Measurements from ENCODE around the gene RNF208. TPM values are rescaled to one million over a fixed set of nuclear protein-coding genes. Genes with fewer than 3 reads are reported as not detected.

RNF208 gene
- total and polyA plus RNA-seq, 9 of the 15 experiments (the other 6 are each of a cell fraction or from before 2014, with no cell fraction given): 0.15 to 6.9 (median 0.50) TPM; not detected in 2

GRCh38 chr9:137227054-137227852, 5.2 kb upstream of the RNF208 start, which contains the start of gene RNF224 (continued):
- TF ChIP-seq, protein P1, sequence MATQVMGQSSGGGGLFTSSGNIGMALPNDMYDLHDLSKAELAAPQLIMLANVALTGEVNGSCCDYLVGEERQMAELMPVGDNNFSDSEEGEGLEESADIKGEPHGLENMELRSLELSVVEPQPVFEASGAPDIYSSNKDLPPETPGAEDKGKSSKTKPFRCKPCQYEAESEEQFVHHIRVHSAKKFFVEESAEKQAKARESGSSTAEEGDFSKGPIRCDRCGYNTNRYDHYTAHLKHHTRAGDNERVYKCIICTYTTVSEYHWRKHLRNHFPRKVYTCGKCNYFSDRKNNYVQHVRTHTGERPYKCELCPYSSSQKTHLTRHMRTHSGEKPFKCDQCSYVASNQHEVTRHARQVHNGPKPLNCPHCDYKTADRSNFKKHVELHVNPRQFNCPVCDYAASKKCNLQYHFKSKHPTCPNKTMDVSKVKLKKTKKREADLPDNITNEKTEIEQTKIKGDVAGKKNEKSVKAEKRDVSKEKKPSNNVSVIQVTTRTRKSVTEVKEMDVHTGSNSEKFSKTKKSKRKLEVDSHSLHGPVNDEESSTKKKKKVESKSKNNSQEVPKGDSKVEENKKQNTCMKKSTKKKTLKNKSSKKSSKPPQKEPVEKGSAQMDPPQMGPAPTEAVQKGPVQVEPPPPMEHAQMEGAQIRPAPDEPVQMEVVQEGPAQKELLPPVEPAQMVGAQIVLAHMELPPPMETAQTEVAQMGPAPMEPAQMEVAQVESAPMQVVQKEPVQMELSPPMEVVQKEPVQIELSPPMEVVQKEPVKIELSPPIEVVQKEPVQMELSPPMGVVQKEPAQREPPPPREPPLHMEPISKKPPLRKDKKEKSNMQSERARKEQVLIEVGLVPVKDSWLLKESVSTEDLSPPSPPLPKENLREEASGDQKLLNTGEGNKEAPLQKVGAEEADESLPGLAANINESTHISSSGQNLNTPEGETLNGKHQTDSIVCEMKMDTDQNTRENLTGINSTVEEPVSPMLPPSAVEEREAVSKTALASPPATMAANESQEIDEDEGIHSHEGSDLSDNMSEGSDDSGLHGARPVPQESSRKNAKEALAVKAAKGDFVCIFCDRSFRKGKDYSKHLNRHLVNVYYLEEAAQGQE (IDR thresholded peaks at IDR 0.05; ENCODE audit: borderline replicate concordance): peak; percentile 95
- TF ChIP-seq, protein P1 (CRISPR knock-in tag; IDR thresholded peaks at IDR 0.05; ENCODE audit: low read depth): no peak
- TF ChIP-seq ZFP36 (IDR thresholded peaks at IDR 0.05; ENCODE audit: low read depth, low read length, partially characterized antibody) (peak; percentile 97), PML (IDR thresholded peaks at IDR 0.05; ENCODE audit: low read length) (no peak), CBFB (CRISPR knock-in tag; IDR thresholded peaks at IDR 0.05) (0 out of 2 replicates have a peak, but pooled peaks have one; percentile 72), ZNF146 (CRISPR knock-in tag; IDR thresholded peaks at IDR 0.05; ENCODE audit: unreplicated experiment) (no peak), TAF7 (tag; IDR thresholded peaks at IDR 0.05) (no peak), CEBPB (tag; IDR thresholded peaks at IDR 0.05) (no peak), YY1 (IDR thresholded peaks at IDR 0.05; ENCODE audit: borderline replicate concordance in 1 of 3, control insufficient read depth in 1 of 3, extremely low read depth in 1 of 3, insufficient read depth in 3 of 3, insufficient read length in 1 of 3, insufficient replicate concordance in 2 of 3, low read depth in 1 of 3, low read length in 2 of 3) (peak in 1 of 3 experiments; percentile 35), RFX1 (IDR thresholded peaks at IDR 0.05) (no peak), TEAD1 (CRISPR knock-in tag; IDR thresholded peaks at IDR 0.05) (0 out of 4 replicates have a peak, but pooled peaks of 1 of the 2 experiments have one; percentile 12), ZNF133 (CRISPR knock-in tag; IDR thresholded peaks at IDR 0.05) (no peak), ZNF263 (CRISPR knock-in tag; IDR thresholded peaks at IDR 0.05; ENCODE audit: borderline replicate concordance) (peak; percentile 65; the same call in 1 of the 2 replicates), NCOA1 (IDR thresholded peaks at IDR 0.05; ENCODE audit: low read depth) (no peak), CC2D1A (IDR thresholded peaks at IDR 0.05) (peak; percentile 85), ID3 (CRISPR knock-in tag; IDR thresholded peaks at IDR 0.05) (no peak), ID3 (tag; IDR thresholded peaks at IDR 0.05) (0 out of 2 replicates have a peak, but pooled peaks have one; percentile 14)
- TF ChIP-seq, protein P2, sequence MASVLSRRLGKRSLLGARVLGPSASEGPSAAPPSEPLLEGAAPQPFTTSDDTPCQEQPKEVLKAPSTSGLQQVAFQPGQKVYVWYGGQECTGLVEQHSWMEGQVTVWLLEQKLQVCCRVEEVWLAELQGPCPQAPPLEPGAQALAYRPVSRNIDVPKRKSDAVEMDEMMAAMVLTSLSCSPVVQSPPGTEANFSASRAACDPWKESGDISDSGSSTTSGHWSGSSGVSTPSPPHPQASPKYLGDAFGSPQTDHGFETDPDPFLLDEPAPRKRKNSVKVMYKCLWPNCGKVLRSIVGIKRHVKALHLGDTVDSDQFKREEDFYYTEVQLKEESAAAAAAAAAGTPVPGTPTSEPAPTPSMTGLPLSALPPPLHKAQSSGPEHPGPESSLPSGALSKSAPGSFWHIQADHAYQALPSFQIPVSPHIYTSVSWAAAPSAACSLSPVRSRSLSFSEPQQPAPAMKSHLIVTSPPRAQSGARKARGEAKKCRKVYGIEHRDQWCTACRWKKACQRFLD (CRISPR knock-in tag; IDR thresholded peaks at IDR 0.05): no peak

All from K562 (cell line).